BJ (cell line): ENCODE measurements around the gene ULK1. TPM values are rescaled to one million over a fixed set of nuclear protein-coding genes. Genes with fewer than 3 reads are reported as not detected.
"Not testable (repeated sequence)": the region's sequence is repeated elsewhere in the genome, so short reads cannot be mapped to it uniquely, and the experiment has no call there.

ENCODE experiments used
- CTCF ChIA-PET: fragments of 350-600 bp; formaldehyde crosslinking; extraction: SDS; loops from one replicate; lab custom pipeline; 2021; ENCODE audit warnings: antibody characterized with exemption, inconsistent platforms; lab: Yijun Ruan, JAX
- POLR2A ChIA-PET: fragments of 300-600 bp; sonication (Branson Sonifier 250); formaldehyde crosslinking; extraction: SDS; loops from one replicate; lab custom pipeline; 2021; ENCODE audit warnings: antibody characterized with exemption; lab: Charles Lee
- DNase-seq: peaks from one replicate; pipeline ENCODE4 v3.0.0-alpha.2; 2011; ENCODE audit warnings: low read depth
- H3K27me3 ChIP-seq: 2 replicates; pipeline ENCODE4 v1.6.0; 2011; ENCODE audit warnings: low read length; ENCODE audit not compliant: control insufficient read depth, insufficient read depth
- H3K36me3 ChIP-seq: 2 replicates; pipeline ENCODE4 v1.5.1; 2011; ENCODE audit warnings: low read length; ENCODE audit not compliant: control insufficient read depth, insufficient read depth
- H3K4me3 ChIP-seq: 2 replicates; pipeline ENCODE4 v1.5.1; 2011; ENCODE audit warnings: low read depth, mild to moderate bottlenecking, control low read depth, low read length
- polyA plus RNA-seq: library from polyadenylated mRNA; depleted of rRNA; stranded (reverse); fragments of >200 nt; gene quantifications from 2 replicates; pipeline ENCODE4 v1.2.3, GENCODE V29; 2011
- TF ChIP-seq, protein P1 (sequence below): IDR thresholded peaks from 2 replicates; pipeline ENCODE4 v1.5.1; 2011; ENCODE audit warnings: low read depth, mild to moderate bottlenecking, control low read depth, inconsistent platforms, low read length, moderate library complexity; ENCODE audit not compliant: insufficient read depth

ULK1 gene
- polyA plus RNA-seq, 1 experiment, result 13.7 TPM

DNA sequence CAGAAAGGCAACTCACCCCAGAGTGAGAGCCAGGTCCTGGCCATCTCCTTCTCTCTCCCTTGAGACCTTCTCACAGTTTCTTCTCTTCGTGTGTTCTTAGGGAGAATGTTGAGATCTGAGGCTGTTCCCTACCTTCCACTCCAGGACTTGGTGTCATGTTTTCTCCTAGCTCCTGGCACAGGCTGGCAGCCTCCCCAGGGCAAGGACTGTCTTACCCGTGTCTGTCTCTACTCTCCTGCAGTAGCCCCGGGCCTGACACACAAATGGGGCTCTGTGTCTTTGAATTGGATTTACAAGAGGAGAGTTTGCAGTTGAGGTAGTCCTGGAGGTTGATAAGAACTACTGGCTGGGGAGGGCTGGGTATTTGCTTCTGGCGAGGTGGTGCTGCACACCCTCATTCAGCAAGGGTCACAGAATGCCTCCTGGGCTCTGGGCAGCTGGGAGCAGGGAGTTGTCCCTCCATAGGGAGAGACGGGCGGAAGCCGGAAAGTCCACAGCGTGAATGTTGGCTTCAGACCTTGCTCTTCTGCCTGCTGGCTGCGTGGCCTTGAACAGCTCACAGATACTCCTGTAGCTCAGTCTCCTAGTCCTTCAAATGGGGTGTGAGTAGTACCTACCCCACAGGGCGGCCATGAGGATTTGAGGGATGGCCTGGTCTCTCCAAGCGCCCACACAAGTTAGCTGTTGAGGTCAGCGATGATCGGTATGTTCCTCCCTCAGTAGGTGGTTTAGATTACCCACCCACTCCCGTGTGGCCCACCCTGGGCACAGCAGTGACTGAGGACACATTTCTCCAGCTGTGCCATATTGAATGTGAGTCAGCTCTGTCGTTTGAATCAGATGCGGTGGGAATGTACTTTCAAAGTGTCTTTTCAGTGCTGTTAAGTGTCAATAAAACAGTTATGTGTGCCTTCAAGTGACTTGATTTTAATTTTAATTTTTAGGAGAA is 65.5 kb downstream of the ULK1 start:
- H3K27me3 ChIP-seq, result no peaks in the 10 kb centered on the region
- ChIA-PET POLR2A (no interaction called here), CTCF (no interaction called here)
- DNase-seq, result no peak
- no peak overlapping the region for H3K4me3 ChIP-seq
- TF ChIP-seq, protein P1, sequence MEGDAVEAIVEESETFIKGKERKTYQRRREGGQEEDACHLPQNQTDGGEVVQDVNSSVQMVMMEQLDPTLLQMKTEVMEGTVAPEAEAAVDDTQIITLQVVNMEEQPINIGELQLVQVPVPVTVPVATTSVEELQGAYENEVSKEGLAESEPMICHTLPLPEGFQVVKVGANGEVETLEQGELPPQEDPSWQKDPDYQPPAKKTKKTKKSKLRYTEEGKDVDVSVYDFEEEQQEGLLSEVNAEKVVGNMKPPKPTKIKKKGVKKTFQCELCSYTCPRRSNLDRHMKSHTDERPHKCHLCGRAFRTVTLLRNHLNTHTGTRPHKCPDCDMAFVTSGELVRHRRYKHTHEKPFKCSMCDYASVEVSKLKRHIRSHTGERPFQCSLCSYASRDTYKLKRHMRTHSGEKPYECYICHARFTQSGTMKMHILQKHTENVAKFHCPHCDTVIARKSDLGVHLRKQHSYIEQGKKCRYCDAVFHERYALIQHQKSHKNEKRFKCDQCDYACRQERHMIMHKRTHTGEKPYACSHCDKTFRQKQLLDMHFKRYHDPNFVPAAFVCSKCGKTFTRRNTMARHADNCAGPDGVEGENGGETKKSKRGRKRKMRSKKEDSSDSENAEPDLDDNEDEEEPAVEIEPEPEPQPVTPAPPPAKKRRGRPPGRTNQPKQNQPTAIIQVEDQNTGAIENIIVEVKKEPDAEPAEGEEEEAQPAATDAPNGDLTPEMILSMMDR, result no peak
- peaks cover 4% of the 10 kb centered on the region; the same call in 1 of the 2 replicates for H3K36me3 ChIP-seq

DNA sequence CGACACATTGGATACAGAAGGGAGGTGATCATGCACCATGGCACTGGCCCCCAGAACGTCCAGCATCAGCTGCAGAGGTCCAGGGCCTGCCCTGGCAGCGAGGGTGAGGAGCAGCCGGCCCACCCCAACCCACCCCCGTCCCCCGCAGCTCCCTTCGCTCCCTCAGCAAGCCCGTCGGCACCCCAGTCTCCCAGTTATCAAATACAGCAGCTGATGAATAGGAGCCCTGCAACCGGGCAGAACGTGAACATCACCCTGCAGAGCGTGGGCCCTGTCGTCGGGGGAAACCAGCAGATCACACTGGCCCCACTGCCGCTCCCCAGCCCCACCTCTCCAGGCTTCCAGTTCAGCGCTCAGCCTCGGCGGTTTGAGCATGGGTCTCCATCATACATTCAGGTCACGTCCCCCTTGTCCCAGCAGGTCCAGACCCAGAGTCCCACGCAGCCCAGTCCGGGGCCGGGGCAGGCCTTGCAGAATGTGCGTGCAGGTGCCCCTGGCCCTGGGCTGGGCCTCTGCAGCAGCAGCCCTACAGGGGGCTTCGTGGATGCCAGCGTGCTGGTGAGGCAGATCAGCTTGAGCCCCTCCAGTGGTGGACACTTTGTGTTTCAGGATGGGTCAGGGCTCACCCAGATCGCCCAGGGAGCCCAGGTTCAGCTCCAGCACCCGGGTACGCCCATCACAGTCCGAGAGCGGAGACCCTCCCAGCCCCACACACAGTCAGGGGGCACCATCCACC is 66.3 kb downstream of the ULK1 start:
- DNase-seq, POLR2A ChIA-PET, CTCF ChIA-PET, H3K36me3 ChIP-seq, H3K27me3 ChIP-seq, H3K4me3 ChIP-seq: not testable (repeated sequence)

DNA sequence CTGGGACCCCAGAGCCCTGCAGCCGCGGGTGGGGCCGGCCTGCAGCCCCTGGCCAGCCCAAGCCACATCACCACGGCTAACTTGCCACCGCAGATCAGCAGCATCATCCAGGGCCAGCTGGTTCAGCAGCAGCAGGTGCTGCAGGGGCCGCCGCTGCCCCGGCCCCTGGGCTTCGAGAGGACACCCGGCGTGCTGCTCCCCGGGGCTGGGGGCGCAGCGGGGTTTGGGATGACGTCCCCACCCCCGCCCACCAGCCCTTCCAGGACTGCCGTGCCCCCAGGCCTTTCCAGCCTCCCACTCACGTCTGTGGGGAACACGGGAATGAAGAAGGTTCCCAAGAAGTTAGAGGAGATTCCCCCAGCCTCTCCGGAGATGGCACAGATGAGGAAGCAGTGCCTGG is 66.9 kb downstream of the ULK1 start:
- CTCF ChIA-PET, POLR2A ChIA-PET, H3K27me3 ChIP-seq, H3K4me3 ChIP-seq, DNase-seq, H3K36me3 ChIP-seq: not testable (repeated sequence)

DNA sequence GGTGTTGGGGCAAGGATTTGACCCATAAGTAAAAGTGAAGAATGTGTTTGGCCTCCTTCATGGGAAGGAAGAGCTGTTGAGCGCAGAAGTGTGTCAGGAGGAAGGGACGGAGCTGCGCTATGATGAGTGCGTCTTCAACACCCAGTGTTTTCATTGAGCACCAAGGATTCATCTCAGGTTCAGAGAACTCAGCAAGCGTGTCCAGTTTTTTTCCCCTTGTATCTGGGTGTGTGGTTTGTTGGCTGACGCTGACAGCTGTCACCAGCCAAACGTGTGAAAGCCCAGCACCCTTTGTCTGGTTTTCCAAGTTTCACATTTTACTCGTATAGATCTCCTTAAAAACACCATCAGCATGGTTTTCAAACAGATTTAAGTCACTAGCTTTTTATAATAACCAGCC is 67.6 kb downstream of the ULK1 start:
- peaks cover 4% of the 10 kb centered on the region; the same call in 1 of the 2 replicates for H3K36me3 ChIP-seq
- H3K4me3 ChIP-seq, result no peak overlapping the region
- no peak for DNase-seq
- H3K27me3 ChIP-seq, result no peaks in the 10 kb centered on the region
- CTCF ChIA-PET, result interaction anchor here (1.5 kb wide), 1 partner anchor 14 kb away, joined by 3 read pairs; no protein-coding TSS in a partner anchor
- POLR2A ChIA-PET, result no interaction called here
- TF ChIP-seq, protein P1, result no peak

DNA sequence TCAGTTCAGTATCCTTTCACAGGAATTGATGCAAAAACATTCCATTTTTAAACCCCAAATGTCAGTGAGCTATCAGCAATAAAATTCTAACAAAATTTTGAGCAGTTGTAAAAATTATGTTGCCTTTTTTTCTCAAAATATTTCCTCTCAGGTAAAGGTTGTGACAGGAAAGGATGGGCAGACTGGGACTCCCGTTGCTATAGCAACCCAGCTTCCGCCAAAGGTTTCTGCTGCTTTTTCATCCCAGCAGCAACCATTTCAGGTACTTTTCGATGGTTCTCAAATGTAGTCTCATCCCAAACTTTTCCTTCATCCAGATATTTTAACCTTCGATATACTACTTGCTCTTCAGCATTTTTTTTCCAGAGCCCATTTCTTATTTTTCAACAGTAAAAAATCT is 69.0 kb downstream of the ULK1 start:
- TF ChIP-seq, protein P1, result no peak
- ChIA-PET POLR2A (no interaction called here), CTCF (interaction anchor here (0.6 to 1.5 kb wide), 2 partner anchors 12 to 119 kb away, joined by 3 read pairs; no protein-coding TSS in a partner anchor)
- no peak overlapping the region for H3K4me3 ChIP-seq
- no peak for DNase-seq
- H3K27me3 ChIP-seq, result no peaks in the 10 kb centered on the region
- H3K36me3 ChIP-seq, result peaks cover 4% of the 10 kb centered on the region; the same call in 1 of the 2 replicates

DNA sequence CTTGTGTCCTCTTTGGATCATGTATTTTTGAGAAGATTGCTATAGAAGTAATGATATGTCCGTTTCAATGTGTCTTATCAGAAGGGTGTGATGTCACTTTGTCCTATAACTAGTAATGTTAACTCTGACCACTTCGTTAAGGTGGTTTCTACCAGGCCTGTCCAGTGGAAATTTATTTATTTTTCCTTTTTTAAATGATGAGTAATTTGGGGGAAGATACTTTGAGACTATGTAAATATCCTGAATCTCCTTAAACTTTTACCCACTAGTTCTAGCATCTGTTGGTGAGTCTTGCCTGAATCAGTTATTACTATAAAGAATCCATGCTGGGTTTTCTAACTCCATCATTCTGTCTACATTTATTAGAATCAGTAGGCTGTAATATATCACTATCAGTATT is 70.7 kb downstream of the ULK1 start:
- peaks cover 4% of the 10 kb centered on the region; the same call in 1 of the 2 replicates for H3K36me3 ChIP-seq
- TF ChIP-seq, protein P1, result no peak
- POLR2A ChIA-PET, result no interaction called here
- no peak overlapping the region for H3K4me3 ChIP-seq
- CTCF ChIA-PET, result no interaction called here
- DNase-seq, result no peak
- H3K27me3 ChIP-seq, result no peaks in the 10 kb centered on the region
